Ishikawa (cell line): ENCODE measurements around the gene MAP6.

Experiments used
- CREB1 ChIP-seq: IDR thresholded peaks from 2 replicates; pipeline ENCODE4 v1.6.1; 2012; ENCODE audit warnings: low read depth
- EGR1 ChIP-seq: IDR thresholded peaks from 2 replicates; pipeline ENCODE4 v1.6.1; 2012
- EP300 ChIP-seq: IDR thresholded peaks from 2 replicates; pipeline ENCODE4 v1.6.1; 2012; ENCODE audit warnings: borderline replicate concordance
- FOXM1 ChIP-seq: IDR thresholded peaks from 2 replicates; pipeline ENCODE4 v1.6.1; 2012; ENCODE audit warnings: low read depth, borderline replicate concordance
- NFIC ChIP-seq: IDR thresholded peaks from 2 replicates; pipeline ENCODE4 v1.6.1; 2012
- RAD21 ChIP-seq: IDR thresholded peaks from 2 replicates; pipeline ENCODE4 v1.6.1; 2012; ENCODE audit warnings: low read depth
- TAF1 ChIP-seq: IDR thresholded peaks from 2 replicates; pipeline ENCODE4 v1.6.1; 2012; ENCODE audit warnings: low read depth, mild to moderate bottlenecking
- TCF12 ChIP-seq: IDR thresholded peaks from 2 replicates; pipeline ENCODE4 v1.6.1; 2012; ENCODE audit warnings: low read depth
- TEAD4 ChIP-seq: IDR thresholded peaks from 2 replicates; pipeline ENCODE4 v1.6.1; 2012
- YY1 ChIP-seq: IDR thresholded peaks from 2 replicates; pipeline ENCODE4 v1.6.1; 2012; ENCODE audit warnings: low read depth
- ZBTB7A ChIP-seq: IDR thresholded peaks from 2 replicates; pipeline ENCODE4 v1.6.1; 2012; ENCODE audit warnings: low read depth
- TF ChIP-seq, protein P1 (sequence below): IDR thresholded peaks from 2 replicates; pipeline ENCODE4 v1.6.1; 2012; ENCODE audit warnings: low read depth, mild to moderate bottlenecking
- TF ChIP-seq, protein P2 (sequence below): IDR thresholded peaks from 2 replicates; pipeline ENCODE4 v1.6.1; 2012
- TF ChIP-seq, protein P3 (sequence below): IDR thresholded peaks from 2 replicates; pipeline ENCODE4 v1.6.1; 2012

DNA sequence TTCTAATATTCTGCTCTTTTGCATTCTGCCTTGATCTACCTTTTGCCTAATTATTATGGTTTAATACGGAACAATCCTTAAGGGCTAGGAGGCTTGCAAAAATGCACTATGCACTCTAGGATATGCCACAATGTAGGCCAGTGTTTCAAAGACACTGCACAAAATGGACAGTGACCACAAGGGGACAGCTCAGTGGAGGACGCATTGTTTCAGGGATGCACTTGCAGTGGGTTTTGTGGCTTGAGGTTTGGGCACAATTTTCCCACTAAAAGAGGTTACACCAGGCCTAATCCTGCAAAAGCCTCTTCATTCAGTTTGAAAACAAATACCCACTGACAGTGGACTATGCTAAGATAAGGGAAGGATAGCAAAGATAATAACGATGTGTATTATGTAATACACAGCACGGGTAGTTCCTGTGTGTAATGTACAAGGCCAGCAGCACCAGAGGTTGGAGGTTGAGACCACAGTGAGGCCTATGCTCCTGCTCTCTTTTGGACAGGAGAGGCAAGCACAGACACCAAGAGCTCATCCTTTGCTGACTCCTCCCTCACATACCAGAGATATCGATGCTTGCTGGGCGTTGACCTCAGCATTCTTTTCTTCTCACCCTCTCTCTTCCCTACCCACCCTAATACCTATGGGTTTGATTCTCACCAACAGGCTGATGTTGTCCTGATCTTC is 12.7 kb downstream of the MAP6 start:
- TF ChIP-seq, protein P1, sequence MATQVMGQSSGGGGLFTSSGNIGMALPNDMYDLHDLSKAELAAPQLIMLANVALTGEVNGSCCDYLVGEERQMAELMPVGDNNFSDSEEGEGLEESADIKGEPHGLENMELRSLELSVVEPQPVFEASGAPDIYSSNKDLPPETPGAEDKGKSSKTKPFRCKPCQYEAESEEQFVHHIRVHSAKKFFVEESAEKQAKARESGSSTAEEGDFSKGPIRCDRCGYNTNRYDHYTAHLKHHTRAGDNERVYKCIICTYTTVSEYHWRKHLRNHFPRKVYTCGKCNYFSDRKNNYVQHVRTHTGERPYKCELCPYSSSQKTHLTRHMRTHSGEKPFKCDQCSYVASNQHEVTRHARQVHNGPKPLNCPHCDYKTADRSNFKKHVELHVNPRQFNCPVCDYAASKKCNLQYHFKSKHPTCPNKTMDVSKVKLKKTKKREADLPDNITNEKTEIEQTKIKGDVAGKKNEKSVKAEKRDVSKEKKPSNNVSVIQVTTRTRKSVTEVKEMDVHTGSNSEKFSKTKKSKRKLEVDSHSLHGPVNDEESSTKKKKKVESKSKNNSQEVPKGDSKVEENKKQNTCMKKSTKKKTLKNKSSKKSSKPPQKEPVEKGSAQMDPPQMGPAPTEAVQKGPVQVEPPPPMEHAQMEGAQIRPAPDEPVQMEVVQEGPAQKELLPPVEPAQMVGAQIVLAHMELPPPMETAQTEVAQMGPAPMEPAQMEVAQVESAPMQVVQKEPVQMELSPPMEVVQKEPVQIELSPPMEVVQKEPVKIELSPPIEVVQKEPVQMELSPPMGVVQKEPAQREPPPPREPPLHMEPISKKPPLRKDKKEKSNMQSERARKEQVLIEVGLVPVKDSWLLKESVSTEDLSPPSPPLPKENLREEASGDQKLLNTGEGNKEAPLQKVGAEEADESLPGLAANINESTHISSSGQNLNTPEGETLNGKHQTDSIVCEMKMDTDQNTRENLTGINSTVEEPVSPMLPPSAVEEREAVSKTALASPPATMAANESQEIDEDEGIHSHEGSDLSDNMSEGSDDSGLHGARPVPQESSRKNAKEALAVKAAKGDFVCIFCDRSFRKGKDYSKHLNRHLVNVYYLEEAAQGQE: no peak
- TF ChIP-seq NFIC (no peak), FOXM1 (no peak), ZBTB7A (no peak), TEAD4 (no peak), TCF12 (no peak), EP300 (no peak), EGR1 (no peak), CREB1 (no peak), YY1 (no peak), RAD21 (no peak), TAF1 (no peak)
- TF ChIP-seq, protein P2, sequence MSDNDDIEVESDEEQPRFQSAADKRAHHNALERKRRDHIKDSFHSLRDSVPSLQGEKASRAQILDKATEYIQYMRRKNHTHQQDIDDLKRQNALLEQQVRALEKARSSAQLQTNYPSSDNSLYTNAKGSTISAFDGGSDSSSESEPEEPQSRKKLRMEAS: no peak
- TF ChIP-seq, protein P3, sequence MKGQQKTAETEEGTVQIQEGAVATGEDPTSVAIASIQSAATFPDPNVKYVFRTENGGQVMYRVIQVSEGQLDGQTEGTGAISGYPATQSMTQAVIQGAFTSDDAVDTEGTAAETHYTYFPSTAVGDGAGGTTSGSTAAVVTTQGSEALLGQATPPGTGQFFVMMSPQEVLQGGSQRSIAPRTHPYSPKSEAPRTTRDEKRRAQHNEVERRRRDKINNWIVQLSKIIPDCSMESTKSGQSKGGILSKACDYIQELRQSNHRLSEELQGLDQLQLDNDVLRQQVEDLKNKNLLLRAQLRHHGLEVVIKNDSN: no peak
